ENCODE measurements around the gene RAB28. TPM values are rescaled to one million over a fixed set of nuclear protein-coding genes. Genes with fewer than 3 reads are reported as not detected.

Gene RAB28
- polyA plus RNA-seq, 2 of the 4 experiments (the other 2 are of a cell fraction), result 9.5 to 24.6 TPM

GRCh38 chr4:13454786-13455185 is 29.4 kb downstream of the RAB28 start (continued):
- TF ChIP-seq MAZ (IDR thresholded peaks at IDR 0.05; ENCODE audit: borderline replicate concordance, low read depth, low read length) (no peak), ZC3H11A (IDR thresholded peaks at IDR 0.05) (no peak), BHLHE40 (IDR thresholded peaks at IDR 0.05; ENCODE audit: low read depth, low read length) (no peak), KDM1A (IDR thresholded peaks at IDR 0.05; ENCODE audit: low read depth) (no peak), RNF2 (IDR thresholded peaks at IDR 0.05; ENCODE audit: borderline replicate concordance, low read depth) (no peak), TFCP2L1 (CRISPR knock-in tag; IDR thresholded peaks at IDR 0.05) (no peak), HES2 (IDR thresholded peaks at IDR 0.05) (no peak)

GRCh38 chr4:13452927-13453579 is 31.1 kb downstream of the RAB28 start:
- ATAC-seq (no peak), DNase-seq (ENCODE audit: low read depth in 1 of 2, low spot score in 1 of 2) (no peak), FAIRE-seq (no peak)
- H3K4me3 ChIP-seq, result no peak overlapping the region
- H3K4me2 ChIP-seq, result no peak overlapping the region
- CTCF ChIA-PET, result no interaction called here
- POLR2A ChIA-PET, result interaction anchor here (0.6 kb wide), 1 partner anchor 1449 kb away, joined by 4 read pairs; no protein-coding TSS in a partner anchor
- TF ChIP-seq JUNB (IDR thresholded peaks at IDR 0.05), result no peak
- no peak for TF ChIP-seq HMGXB4 (CRISPR knock-in tag; IDR thresholded peaks at IDR 0.05; ENCODE audit: borderline replicate concordance)
- TF ChIP-seq POLR2A (IDR thresholded peaks at IDR 0.05; ENCODE audit: low read length), result no peak
- no peak for TF ChIP-seq NFE2L2 (conservative IDR thresholded peaks at IDR 0.05; ENCODE audit: low read length)
- TF ChIP-seq EHF (CRISPR knock-in tag; IDR thresholded peaks at IDR 0.05), result no peak
- TF ChIP-seq RFX5 (IDR thresholded peaks at IDR 0.05), result no peak
- no peak for TF ChIP-seq ESRRA (IDR thresholded peaks at IDR 0.05; ENCODE audit: borderline replicate concordance, low read length)
- no peak for TF ChIP-seq RARB (CRISPR knock-in tag; IDR thresholded peaks at IDR 0.05)
- TF ChIP-seq RNF2 (IDR thresholded peaks at IDR 0.05; ENCODE audit: borderline replicate concordance, low read depth), result no peak
- H3K9me3 ChIP-seq, result no peaks in the 10 kb centered on the region
- no peak overlapping the region for H3K27ac ChIP-seq
- 100% methylated on average over 1 of the region's 1 CpG for WGBS (ENCODE audit: missing lambda C conversion rate)
- H3K4me1 ChIP-seq, result no peaks in the 10 kb centered on the region

- no peak for FAIRE-seq
- 86% methylated on average over 2 of the region's 2 CpGs for WGBS (ENCODE audit: missing lambda C conversion rate)
- Histone ChIP-seq H3K4me2 (no peak overlapping the region), H3K4me1 (no peaks in the 10 kb centered on the region), H3K4me3 (no peak overlapping the region), H3K27ac (no peak overlapping the region), H3K9me3 (no peaks in the 10 kb centered on the region)
- POLR2A ChIA-PET, result no interaction called here
- ATAC-seq, result no peak
- TF ChIP-seq GATA3 (IDR thresholded peaks at IDR 0.05; ENCODE audit: borderline replicate concordance) (no peak), RARB (CRISPR knock-in tag; IDR thresholded peaks at IDR 0.05) (no peak), CHD4 (IDR thresholded peaks at IDR 0.05; ENCODE audit: borderline replicate concordance) (no peak), HES2 (IDR thresholded peaks at IDR 0.05) (no peak), HDAC2 (IDR thresholded peaks at IDR 0.05) (no peak), TP53 (CRISPR knock-in tag; IDR thresholded peaks at IDR 0.05) (no peak), PHF8 (IDR thresholded peaks at IDR 0.05; ENCODE audit: borderline replicate concordance, low read depth) (no peak), CHD2 (IDR thresholded peaks at IDR 0.05; ENCODE audit: low read length, partially characterized antibody) (no peak), HEYL (CRISPR knock-in tag; IDR thresholded peaks at IDR 0.05) (no peak), RFX5 (IDR thresholded peaks at IDR 0.05) (no peak), MYC (IDR thresholded peaks at IDR 0.05; ENCODE audit: borderline replicate concordance, low read length) (no peak), FOSB (CRISPR knock-in tag; IDR thresholded peaks at IDR 0.05) (no peak), ZSCAN20 (CRISPR knock-in tag; IDR thresholded peaks at IDR 0.05) (no peak), CBX8 (IDR thresholded peaks at IDR 0.05) (no peak), MAX (IDR thresholded peaks at IDR 0.05) (no peak), KDM5A (IDR thresholded peaks at IDR 0.05) (no peak), ATOH8 (CRISPR knock-in tag; IDR thresholded peaks at IDR 0.05; ENCODE audit: low read depth) (no peak), REST (IDR thresholded peaks at IDR 0.05) (no peak)
- CTCF ChIA-PET, result no interaction called here
- no peak for DNase-seq (ENCODE audit: low read depth in 1 of 2, low spot score in 1 of 2)
These were observed 34.5 kb downstream of the RAB28 start for GRCh38 chr4:13449590-13449989.
